ENCODE data around the gene SH3BGRL2. TPM values are rescaled to one million over a fixed set of nuclear protein-coding genes. Genes with fewer than 3 reads are reported as not detected.
"Not testable (repeated sequence)": the region's sequence is repeated elsewhere in the genome, so short reads cannot be mapped to it uniquely, and the experiment has no call there.

SH3BGRL2 gene
- total RNA-seq, 1 donor = 2.2 TPM

DNA sequence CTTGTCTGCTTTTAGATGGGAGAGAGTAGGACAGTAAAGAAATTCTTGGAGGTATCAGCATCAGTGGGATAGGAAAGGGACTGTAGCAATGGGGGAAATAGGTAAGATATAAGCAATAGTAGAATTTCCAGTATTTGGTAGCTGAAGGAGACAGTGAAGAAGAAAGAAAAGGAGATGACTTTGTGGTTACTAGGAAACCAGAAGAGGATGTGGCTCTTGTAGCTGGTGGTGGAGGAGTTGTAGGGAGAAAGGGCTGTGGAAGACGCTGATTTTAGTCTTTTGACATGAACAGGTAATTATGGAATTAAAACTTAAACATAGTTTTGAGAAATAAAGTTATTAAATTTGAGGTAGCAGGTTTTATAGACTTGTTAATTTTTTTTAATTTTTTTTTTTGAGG lies 26.1 kb downstream of the SH3BGRL2 start:
- H3K36me3 ChIP-seq (ENCODE audit: insufficient read depth, low read length) = no peaks in the 10 kb centered on the region
- TF ChIP-seq CTCF (IDR thresholded peaks at IDR 0.05; ENCODE audit: extremely low read depth, low read depth, low read length) = no peak
- no peaks in the 10 kb centered on the region for H3K4me1 ChIP-seq (ENCODE audit: insufficient read depth, low read length)
- no peak overlapping the region for H2AFZ ChIP-seq (ENCODE audit: low read length)
- H4K20me1 ChIP-seq (ENCODE audit: insufficient read depth, low read length) = no peaks in the 10 kb centered on the region
- no peaks in the 10 kb centered on the region for H3K27me3 ChIP-seq (ENCODE audit: insufficient read depth, low read length)
- H3K9me3 ChIP-seq (ENCODE audit: low read depth, low read length) = no peaks in the 10 kb centered on the region
- H3K4me3 ChIP-seq (ENCODE audit: insufficient read depth, low read length) = no peak overlapping the region
- no peaks in the 10 kb centered on the region for H3K79me2 ChIP-seq (ENCODE audit: insufficient read depth, low read length)
- no peak overlapping the region for H3K27ac ChIP-seq (ENCODE audit: low read depth, low read length)
- no peak overlapping the region for H3K4me2 ChIP-seq (ENCODE audit: insufficient read depth, low read length)
- DNase-seq (ENCODE audit: insufficient read length, low spot score, missing footprints) = no peak

DNA sequence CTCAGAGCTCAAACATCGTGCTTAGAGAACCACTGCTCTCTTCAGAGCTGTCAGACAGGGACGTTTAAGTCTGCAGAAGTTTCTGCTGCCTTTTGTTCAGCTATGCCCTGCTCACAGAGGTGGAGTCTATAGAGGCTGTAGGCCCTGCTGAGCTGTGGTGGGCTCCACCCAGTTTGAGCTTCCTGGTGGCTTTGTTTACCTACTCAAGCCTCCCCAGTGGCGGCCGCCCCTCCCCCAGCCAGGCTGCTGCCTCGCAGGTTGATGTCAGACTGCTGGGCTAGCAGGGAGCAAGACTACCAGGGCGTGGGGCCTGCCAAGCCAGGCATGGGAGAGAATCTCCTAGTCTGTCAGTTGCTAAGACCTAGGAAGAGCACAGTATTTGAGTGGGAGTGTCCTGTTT lies 32.5 kb downstream of the SH3BGRL2 start:
- H3K27ac ChIP-seq (ENCODE audit: low read depth, low read length); H2AFZ ChIP-seq (ENCODE audit: low read length); H3K27me3 ChIP-seq (ENCODE audit: insufficient read depth, low read length); H3K4me1 ChIP-seq (ENCODE audit: insufficient read depth, low read length); DNase-seq (ENCODE audit: insufficient read length, low spot score, missing footprints); H3K9me3 ChIP-seq (ENCODE audit: low read depth, low read length); H3K4me2 ChIP-seq (ENCODE audit: insufficient read depth, low read length); H3K79me2 ChIP-seq (ENCODE audit: insufficient read depth, low read length); H4K20me1 ChIP-seq (ENCODE audit: insufficient read depth, low read length); H3K36me3 ChIP-seq (ENCODE audit: insufficient read depth, low read length); H3K4me3 ChIP-seq (ENCODE audit: insufficient read depth, low read length): not testable (repeated sequence)

- Histone ChIP-seq H3K4me3 (ENCODE audit: insufficient read depth, low read length) (no peak overlapping the region), H3K79me2 (ENCODE audit: insufficient read depth, low read length) (no peaks in the 10 kb centered on the region), H3K27me3 (ENCODE audit: insufficient read depth, low read length) (no peaks in the 10 kb centered on the region), H3K36me3 (ENCODE audit: insufficient read depth, low read length) (no peaks in the 10 kb centered on the region), H2AFZ (ENCODE audit: low read length) (no peak overlapping the region), H3K4me2 (ENCODE audit: insufficient read depth, low read length) (no peak overlapping the region), H4K20me1 (ENCODE audit: insufficient read depth, low read length) (no peaks in the 10 kb centered on the region), H3K9me3 (ENCODE audit: low read depth, low read length) (no peaks in the 10 kb centered on the region), H3K27ac (ENCODE audit: low read depth, low read length) (no peak overlapping the region), H3K4me1 (ENCODE audit: insufficient read depth, low read length) (no peaks in the 10 kb centered on the region)
- DNase-seq (ENCODE audit: insufficient read length, low spot score, missing footprints) = no peak
- no peak for TF ChIP-seq CTCF (IDR thresholded peaks at IDR 0.05; ENCODE audit: extremely low read depth, low read depth, low read length)
Measured at GRCh38 chr6:79665725-79666551, 34.8 kb downstream of the SH3BGRL2 start.

DNA sequence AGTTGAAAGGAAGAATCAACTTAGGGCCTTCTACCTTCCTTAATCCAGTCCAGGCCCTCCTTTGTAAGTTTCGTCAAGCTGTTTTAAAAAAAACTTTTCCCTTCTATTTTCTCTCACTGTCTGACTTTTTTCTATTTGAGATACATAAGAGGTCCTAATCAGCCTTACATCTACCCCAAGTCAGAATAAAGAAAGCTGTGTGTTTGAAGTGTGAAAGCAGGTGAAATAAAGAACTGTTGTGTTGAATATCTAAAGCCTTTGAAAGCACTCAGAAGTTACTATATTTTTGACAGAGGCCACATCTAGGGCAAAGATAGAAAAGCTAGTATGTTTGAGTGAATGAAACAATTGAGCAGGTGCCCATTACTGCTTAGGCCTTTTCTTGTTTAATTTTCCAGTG lies 35.5 kb downstream of the SH3BGRL2 start:
- H3K9me3 ChIP-seq (ENCODE audit: low read depth, low read length) = no peaks in the 10 kb centered on the region
- DNase-seq (ENCODE audit: insufficient read length, low spot score, missing footprints) = peak; percentile 15
- H3K4me3 ChIP-seq (ENCODE audit: insufficient read depth, low read length) = no peak overlapping the region
- no peaks in the 10 kb centered on the region for H4K20me1 ChIP-seq (ENCODE audit: insufficient read depth, low read length)
- no peak for TF ChIP-seq CTCF (IDR thresholded peaks at IDR 0.05; ENCODE audit: extremely low read depth, low read depth, low read length)
- H3K36me3 ChIP-seq (ENCODE audit: insufficient read depth, low read length) = no peaks in the 10 kb centered on the region
- no peaks in the 10 kb centered on the region for H3K79me2 ChIP-seq (ENCODE audit: insufficient read depth, low read length)
- peaks cover 1% of the 10 kb centered on the region for H3K4me1 ChIP-seq (ENCODE audit: insufficient read depth, low read length)
- H3K27ac ChIP-seq (ENCODE audit: low read depth, low read length) = no peak overlapping the region
- no peak overlapping the region for H3K4me2 ChIP-seq (ENCODE audit: insufficient read depth, low read length)
- no peaks in the 10 kb centered on the region for H3K27me3 ChIP-seq (ENCODE audit: insufficient read depth, low read length)
- no peak overlapping the region for H2AFZ ChIP-seq (ENCODE audit: low read length)

Data from osteoblast (primary cell).